Measurements from ENCODE around the gene IL27RA.
A peak's percentile ranks its signal among the peaks of the same experiment; 100 is the strongest.

DNA sequence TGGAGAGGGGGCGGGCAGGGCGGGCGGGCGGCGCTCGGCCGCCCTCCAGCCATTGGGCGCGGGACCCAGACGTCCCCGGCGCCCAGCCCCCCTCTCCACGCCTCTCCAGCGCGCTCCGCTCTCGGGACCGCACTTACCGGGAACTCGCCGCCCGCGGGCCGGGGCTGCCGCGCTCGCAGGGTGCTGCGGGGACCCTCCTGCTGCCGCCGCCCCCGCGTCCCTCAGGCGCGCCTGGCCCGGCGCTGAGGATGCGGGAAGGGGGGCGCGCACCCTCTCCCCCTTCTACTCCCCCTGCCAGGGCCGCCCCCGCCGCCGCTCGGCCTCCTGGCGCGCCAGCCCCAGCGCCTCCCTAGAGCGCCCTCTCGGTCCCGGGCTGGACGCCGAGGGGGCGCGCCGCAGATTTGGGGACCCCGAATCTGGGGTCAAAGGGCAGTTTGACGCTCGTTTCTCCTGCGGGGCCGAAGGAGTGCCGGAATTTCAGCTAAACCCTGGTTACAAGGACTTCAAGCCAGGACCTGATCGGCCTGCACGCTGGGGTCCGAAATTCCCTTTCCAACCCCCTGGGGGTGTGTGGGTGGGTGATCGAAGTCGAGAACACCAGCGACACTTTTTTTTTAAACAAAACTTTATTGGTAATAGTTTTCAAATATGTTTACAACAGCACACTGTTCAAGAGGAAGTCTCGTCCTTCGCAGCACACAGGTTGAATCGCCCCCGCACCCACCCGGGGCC is 59.7 kb downstream of the IL27RA start:
- TF ChIP-seq CTCF (conservative IDR thresholded peaks at IDR 0.05; ENCODE audit: low read depth, low read length) (peak; percentile 44; the same call in 1 of the 2 replicates), EZH2 (IDR thresholded peaks at IDR 0.05; ENCODE audit: borderline replicate concordance, low read depth, low read length, poor library complexity, severe bottlenecking) (no peak)

Data from A673 (cell line).